DOHH2 (cell line): ENCODE data around the gene STK16.

Source experiments
- H3F3A ChIP-seq: fragments of 200-600 bp; sonication (generic), shearing (Covaris generic); 2 replicates; pipeline ENCODE4 v1.6.0; 2016; ENCODE audit warnings: antibody characterized with exemption, mild to moderate bottlenecking; ENCODE audit not compliant: control insufficient read depth, insufficient read depth
- H3K27ac ChIP-seq: fragments of 200-600 bp; sonication (generic); 2 replicates; pipeline ENCODE4 v1.5.1; 2014; ENCODE audit warnings: low read depth, mild to moderate bottlenecking, low read length, moderate library complexity
- H3K27me3 ChIP-seq: fragments of 200-600 bp; sonication (generic); 2 replicates; pipeline ENCODE4 v1.6.1; 2014; ENCODE audit warnings: mild to moderate bottlenecking, low read length, mixed read lengths; ENCODE audit not compliant: control insufficient read depth
- H3K36me3 ChIP-seq: fragments of 200-600 bp; sonication (generic); 2 replicates; pipeline ENCODE4 v1.6.1; 2014; ENCODE audit warnings: mild to moderate bottlenecking, low read length, moderate library complexity, mixed read lengths; ENCODE audit not compliant: control insufficient read depth
- H3K4me1 ChIP-seq: fragments of 200-600 bp; sonication (generic); 2 replicates; pipeline ENCODE4 v1.6.1; 2014; ENCODE audit warnings: mild to moderate bottlenecking, low read length, mixed read lengths; ENCODE audit not compliant: control insufficient read depth
- H3K4me2 ChIP-seq: fragments of 200-600 bp; sonication (generic); 2 replicates; pipeline ENCODE4 v1.6.0; 2014; ENCODE audit warnings: mild to moderate bottlenecking, low read length, moderate library complexity
- H3K4me3 ChIP-seq: fragments of 200-600 bp; sonication (generic); 2 replicates; pipeline ENCODE4 v1.5.1; 2014; ENCODE audit warnings: mild to moderate bottlenecking, low read length, mixed read lengths
- H3K79me2 ChIP-seq: fragments of 200-600 bp; sonication (generic); 2 replicates; pipeline ENCODE4 v1.6.1; 2014; ENCODE audit warnings: mild to moderate bottlenecking, low read length, mixed read lengths; ENCODE audit not compliant: control insufficient read depth
- H3K9me2 ChIP-seq: fragments of 200-600 bp; sonication (generic); replicated peaks from 2 replicates; pipeline ENCODE4 v1.6.1; 2014; ENCODE audit warnings: mild to moderate bottlenecking, low read length, mixed read lengths; ENCODE audit not compliant: control insufficient read depth
- H3K9me3 ChIP-seq: fragments of 200-600 bp; sonication (generic); 2 replicates; pipeline ENCODE4 v1.6.1; 2014; ENCODE audit warnings: antibody characterized with exemption, low read length, mixed read lengths; ENCODE audit not compliant: control insufficient read depth, insufficient read depth
- H4K20me1 ChIP-seq: fragments of 200-600 bp; sonication (generic); 2 replicates; pipeline ENCODE4 v1.6.0; 2014; ENCODE audit warnings: low read depth, mild to moderate bottlenecking, antibody characterized with exemption, low read length, moderate library complexity; ENCODE audit not compliant: control insufficient read depth, insufficient read depth
- CTCF ChIP-seq: fragments of 200-600 bp; sonication (generic); IDR thresholded peaks from one replicate; pipeline ENCODE4 v1.5.1; 2014; ENCODE audit warnings: antibody characterized with exemption, mild to moderate bottlenecking, low read depth, low read length; ENCODE audit not compliant: poor library complexity, severe bottlenecking
- EZH2phosphoT487 ChIP-seq: fragments of 200-600 bp; sonication (generic); IDR thresholded peaks from 2 replicates; pipeline ENCODE4 v1.6.1; 2017; ENCODE audit warnings: borderline replicate concordance, mild to moderate bottlenecking, antibody characterized with exemption, low read length, moderate library complexity, mixed read lengths

The STK16 gene

GRCh38 chr2:219282943-219283581 is 37.8 kb downstream of the STK16 start:
- Histone ChIP-seq H3K36me3 (peaks cover 33% of the 10 kb centered on the region), H3K27ac (no peak overlapping the region), H3K4me3 (no peak overlapping the region), H3K79me2 (0 out of 2 replicates have a peak, but pooled peaks cover 3% of the 10 kb centered on the region), H3K27me3 (no peaks in the 10 kb centered on the region), H3K4me1 (peaks cover 23% of the 10 kb centered on the region), H3K9me3 (no peaks in the 10 kb centered on the region), H3K4me2 (no peak overlapping the region), H3K9me2 (no peaks in the 10 kb centered on the region), H3F3A (peaks cover 8% of the 10 kb centered on the region), H4K20me1 (no peaks in the 10 kb centered on the region)
- TF ChIP-seq EZH2phosphoT487 (no peak), CTCF (no peak)

GRCh38 chr2:219284501-219285372 is 39.5 kb downstream of the STK16 start:
- no peaks in the 10 kb centered on the region for H3F3A ChIP-seq
- H3K27me3 ChIP-seq: no peaks in the 10 kb centered on the region
- 0 out of 2 replicates have a peak, but pooled peaks cover 3% of the 10 kb centered on the region for H3K79me2 ChIP-seq
- H3K9me3 ChIP-seq: no peaks in the 10 kb centered on the region
- no peaks in the 10 kb centered on the region for H4K20me1 ChIP-seq
- H3K4me3 ChIP-seq: no peak overlapping the region
- no peak overlapping the region for H3K4me2 ChIP-seq
- H3K9me2 ChIP-seq: no peaks in the 10 kb centered on the region
- TF ChIP-seq CTCF (no peak), EZH2phosphoT487 (no peak)
- H3K36me3 ChIP-seq: peaks cover 33% of the 10 kb centered on the region
- H3K27ac ChIP-seq: no peak overlapping the region
- H3K4me1 ChIP-seq: peaks cover 10% of the 10 kb centered on the region

GRCh38 chr2:219285373-219285735 is 40.1 kb downstream of the STK16 start:
- H3K4me1 ChIP-seq: peaks cover 4% of the 10 kb centered on the region
- no peak overlapping the region for H3K27ac ChIP-seq
- H3K9me3 ChIP-seq: no peaks in the 10 kb centered on the region
- H3K4me3 ChIP-seq: no peak overlapping the region
- H3K79me2 ChIP-seq: no peaks in the 10 kb centered on the region
- no peaks in the 10 kb centered on the region for H3K9me2 ChIP-seq
- H4K20me1 ChIP-seq: no peaks in the 10 kb centered on the region
- peaks cover 30% of the 10 kb centered on the region for H3K36me3 ChIP-seq
- H3K27me3 ChIP-seq: no peaks in the 10 kb centered on the region
- no peaks in the 10 kb centered on the region for H3F3A ChIP-seq
- H3K4me2 ChIP-seq: no peak overlapping the region
- no peak for TF ChIP-seq CTCF
- no peak for TF ChIP-seq EZH2phosphoT487
